HG03139 (cell line): ENCODE measurements around the gene GZMM.

Source experiments
- ATAC-seq: cut with Tn5 transposase; IDR thresholded peaks from one replicate; pipeline ENCODE4 v1.9.1; 2021; ENCODE audit not compliant: unreplicated experiment

Gene GZMM

DNA sequence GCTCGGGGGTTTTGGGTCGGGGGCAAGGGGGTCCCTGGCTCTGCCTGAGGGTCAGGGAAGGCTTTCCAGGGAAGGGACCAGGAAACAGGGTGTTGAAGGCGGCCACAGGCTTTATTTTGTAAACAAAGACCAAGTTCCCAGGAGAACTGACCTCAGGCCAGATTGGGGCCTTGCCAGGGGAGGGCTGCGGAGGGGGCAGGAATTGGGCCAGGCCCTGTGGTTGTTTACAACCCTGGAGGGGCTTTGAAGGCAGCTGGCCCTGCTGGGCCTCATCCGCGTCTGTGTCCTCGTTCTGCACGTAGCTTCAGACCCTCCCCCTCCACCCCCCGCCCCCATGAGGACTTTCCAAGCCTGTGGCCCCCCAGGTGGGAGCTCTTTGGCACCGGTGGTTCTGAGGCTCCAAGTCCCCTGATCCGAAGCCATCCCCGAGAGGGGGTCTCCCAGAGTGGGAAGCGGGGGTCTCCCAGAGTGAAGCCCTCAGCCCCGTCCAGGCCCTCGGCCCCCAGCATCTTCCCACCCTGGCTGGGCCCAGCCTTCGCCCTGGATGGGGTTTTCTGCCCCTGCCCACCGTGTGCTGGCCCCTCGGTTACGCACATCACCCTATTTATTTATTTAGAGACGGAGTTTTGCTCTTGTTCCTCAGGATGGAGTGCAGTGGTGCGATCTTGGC, 15.1 kb downstream of the GZMM start:
- no peak for ATAC-seq

DNA sequence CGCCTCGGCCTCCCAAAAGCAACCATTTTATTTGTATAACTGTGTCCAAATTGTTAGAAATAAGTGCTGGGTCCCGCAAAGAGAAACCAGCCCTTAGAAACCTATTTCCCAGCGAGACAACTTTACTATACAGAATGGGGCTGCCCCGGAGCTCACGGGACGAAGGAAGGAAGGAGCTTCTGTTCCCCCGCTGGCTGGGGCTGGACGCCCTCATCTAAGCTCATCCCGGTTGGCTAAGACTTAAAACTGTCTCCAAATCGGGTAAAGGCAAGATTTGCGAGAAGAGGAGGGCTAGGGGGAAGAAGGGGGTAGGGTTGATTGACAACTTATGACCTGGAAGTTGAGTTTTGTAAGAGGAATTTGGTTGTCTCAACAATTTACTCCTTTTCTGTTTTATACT, 16.3 kb downstream of the GZMM start:
- ATAC-seq = no peak

DNA sequence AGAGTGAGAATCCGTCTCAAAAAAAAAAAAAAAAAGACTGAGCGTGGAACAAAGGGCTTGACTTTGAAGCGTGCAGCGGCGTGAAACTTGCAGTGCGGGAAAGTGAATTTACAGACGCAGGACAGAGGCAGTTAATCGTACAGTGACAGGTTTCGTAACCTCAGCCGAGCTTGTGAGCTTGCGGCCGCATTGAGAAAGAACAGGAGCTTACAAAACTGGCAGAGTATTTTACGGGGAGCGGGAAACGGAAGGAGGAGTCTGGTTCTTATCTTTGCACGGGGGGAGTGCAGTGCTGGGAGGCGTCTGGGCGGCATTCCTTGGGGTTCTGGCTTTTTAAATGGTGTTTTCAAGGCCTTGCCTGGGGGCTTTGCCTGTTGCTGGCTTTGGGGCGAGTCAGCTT, 22.6 kb downstream of the GZMM start:
- ATAC-seq = no peak

DNA sequence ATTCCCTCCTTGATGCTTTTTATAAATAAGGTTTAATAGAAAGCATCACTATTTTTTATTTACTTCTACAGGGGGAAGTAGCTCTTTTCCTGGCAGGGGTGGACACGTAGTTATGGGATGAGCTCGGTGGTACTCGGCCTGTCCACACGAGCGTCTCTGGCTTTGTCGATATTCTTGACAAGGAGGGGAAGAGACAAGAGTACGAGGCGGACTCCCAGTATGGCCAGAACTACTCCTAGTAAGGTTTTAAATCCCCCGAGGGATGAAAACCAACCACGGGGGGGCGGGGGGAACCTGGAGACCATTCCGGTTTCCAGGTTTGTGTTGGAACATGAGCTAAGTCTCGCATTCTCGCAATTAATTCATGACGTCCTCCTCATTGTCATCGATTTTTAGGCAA, 23.0 kb downstream of the GZMM start:
- ATAC-seq = no peak

DNA sequence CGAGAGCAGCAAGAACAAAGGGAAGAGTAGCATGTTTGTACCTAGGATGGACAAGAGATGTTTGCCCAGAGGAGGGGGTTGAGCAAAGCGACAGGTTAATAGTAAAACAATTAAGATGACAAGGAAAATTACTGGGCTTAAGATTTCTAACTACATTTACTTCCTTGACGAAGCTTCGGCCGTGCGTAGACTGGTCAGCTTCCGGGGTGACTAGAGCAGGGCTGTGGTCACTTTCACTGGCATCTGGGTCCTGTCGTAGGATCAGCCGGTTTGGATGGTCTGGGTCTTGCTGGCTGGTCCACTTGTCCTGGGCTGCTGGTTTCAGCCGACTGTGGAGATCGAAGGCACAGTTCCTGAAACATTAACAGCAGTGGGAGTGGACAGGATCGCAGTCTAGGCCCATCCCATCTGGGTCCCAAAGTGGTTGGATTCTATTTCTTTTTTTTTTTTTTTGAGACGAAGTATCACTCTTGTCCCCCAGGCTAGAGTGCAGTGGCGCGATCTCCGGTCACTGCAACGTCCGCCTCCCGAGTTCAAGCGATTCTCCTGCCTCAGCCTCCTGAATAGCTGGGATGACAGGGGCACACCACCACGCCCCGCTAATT, 23.5 kb downstream of the GZMM start:
- ATAC-seq = no peak

DNA sequence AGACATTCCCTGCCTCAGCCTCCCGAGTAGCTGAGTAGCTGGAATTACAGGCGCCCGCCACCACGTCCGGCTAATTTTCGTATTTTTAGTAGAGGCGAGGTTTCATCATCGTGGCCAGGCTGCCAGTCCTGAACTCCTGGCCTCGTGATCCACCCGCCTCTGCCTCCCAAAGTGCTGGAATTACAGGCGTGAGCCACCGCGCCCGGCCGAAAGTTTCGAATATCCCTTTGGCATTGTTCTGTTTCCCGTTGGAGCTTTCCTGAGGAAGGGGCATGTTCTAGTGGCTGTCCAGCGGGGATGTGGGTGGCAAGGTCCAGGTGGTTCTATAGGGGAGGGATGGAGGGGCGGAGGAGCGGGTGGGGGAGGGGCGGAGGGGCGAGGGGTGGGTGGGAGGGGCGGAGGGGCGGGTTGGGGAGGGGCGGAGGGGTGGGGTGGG, 26.4 kb downstream of the GZMM start:
- no peak for ATAC-seq

DNA sequence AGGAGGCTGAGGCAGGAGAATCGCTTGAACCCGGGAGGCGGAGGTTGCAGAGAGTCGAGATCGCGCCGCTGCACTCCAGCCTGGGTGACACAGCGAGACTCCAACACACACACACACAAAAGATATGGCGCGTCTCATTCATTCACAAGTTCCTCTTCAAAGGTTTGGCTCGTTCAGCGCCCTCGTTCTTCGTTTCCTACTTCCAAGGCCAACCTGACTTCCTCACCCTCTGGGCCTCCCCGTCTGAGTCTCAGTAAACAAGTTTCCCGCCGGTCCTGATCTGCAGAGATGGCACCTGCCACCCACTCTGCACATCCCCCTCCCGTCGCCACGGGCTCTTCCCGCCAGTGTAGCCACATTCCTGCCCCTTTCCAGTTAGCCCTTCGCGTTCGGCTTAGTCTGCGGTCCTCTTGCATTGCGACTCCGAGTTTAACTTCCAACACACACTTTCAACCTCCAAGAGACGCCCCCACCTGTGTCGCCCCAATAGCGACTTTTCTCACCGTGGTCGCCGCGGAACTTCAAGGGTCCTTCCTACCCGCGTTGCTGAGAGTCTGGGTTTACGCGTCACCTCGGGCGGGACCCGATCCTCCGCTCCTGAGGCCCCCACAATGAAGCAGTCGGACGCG, 27.2 kb downstream of the GZMM start:
- no peak for ATAC-seq

DNA sequence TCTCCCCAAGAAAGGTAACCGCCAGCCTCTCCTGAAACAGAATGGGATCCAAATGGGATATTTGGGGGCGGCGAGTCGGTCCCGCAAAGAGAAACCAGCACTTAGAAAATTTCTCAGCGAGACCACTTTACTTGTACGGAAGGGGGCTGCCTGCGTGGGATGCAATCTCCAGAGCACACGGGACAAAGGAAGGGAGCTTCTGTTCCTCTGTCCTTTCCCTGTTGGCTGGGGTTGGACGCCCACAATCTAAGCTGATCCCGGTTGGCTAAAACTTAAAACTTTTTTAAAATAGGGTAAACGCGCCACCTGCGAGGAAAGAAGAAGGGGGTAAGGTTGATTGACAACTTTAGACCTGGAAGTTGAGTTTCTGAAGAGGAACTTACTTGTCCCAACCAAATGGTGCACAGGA, 27.7 kb downstream of the GZMM start:
- ATAC-seq = no peak

DNA sequence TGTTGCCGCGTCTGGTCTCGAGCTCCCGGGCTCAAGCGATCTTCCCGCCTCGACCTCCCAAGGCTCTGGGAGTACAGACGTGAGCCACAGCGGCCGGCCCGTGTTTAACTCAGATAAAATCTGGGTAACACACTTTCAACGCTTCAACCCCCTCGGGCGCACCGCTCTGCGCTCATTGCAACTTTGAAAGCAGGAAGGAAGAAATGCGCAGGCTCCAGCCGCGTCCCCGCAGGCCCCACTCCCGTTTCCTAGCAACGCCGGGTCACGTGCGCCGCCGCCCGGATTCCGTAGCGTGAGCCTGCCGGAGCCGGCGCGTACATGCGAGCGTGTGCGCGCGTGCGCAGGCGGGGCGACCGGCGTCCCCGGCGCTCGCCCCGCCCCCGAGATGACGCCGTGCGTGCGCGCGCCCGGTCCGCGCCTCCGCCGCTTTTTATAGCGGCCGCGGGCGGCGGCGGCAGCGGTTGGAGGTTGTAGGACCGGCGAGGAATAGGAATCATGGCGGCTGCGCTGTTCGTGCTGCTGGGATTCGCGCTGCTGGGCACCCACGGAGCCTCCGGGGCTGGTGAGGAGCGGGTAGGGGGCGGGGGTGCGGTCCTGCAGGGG, 28.4 kb downstream of the GZMM start, which contains the start of gene BSG:
BSG (plus strand) TSS at position 457 of the 603 bp plus-strand sequence; CDS start at position 496, 39 bp downstream.
- peak; percentile 72 for ATAC-seq

DNA sequence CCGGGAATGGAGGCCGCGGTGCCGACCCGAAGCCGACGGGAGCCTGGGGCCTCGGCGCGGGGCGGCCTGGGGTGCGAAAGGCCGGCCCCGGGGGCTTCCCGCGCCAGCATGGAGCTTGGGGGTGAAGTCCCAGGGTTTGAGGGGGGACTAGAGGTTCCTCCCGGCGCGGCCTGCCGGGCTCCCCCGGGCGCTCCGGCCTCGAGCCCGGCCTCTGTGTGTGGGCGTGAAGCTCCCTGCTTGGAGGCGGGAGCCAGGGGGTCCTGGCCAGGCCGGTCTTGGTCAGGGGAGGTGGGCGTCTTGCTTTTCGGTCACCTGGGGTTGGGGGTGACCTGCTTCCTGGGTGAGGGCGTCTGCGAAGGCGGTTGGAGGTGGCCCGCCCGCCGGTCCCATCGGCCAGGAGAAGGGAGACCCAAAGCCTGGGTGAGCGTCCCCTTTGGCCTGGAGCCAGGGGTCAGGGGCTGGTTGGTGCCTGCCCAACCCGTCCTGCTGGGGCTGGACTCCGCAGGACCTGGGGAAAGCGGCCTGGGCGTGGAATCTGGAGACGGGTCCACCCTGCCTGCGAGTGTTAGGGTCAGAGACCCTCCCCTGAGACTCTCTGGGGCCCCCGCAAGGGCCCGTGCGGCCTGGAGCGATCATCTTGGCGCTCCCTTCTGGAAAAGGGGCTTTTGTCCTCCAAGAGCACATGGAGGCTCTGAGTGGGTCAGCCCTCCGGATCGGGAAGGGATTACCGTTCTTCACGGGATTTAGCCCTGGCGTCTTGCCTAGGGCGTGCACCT, 29.1 kb downstream of the GZMM start:
- peak; percentile 18 for ATAC-seq

DNA sequence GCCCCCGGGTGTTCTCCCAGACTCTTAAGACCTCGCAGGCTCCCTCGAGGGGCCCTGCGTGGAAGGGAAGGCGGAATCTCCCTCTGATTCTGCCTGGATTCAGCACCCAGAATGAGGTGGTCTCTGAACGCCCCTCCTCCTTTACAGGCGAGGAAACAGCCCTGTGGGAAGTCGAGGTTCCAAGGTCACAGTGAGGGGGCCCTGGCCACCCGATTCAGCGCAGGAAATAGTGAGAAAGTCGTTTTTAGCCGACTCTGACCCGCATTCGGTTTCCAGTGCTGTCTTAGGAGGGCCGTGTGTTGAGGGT, 29.6 kb downstream of the GZMM start:
- no peak for ATAC-seq

DNA sequence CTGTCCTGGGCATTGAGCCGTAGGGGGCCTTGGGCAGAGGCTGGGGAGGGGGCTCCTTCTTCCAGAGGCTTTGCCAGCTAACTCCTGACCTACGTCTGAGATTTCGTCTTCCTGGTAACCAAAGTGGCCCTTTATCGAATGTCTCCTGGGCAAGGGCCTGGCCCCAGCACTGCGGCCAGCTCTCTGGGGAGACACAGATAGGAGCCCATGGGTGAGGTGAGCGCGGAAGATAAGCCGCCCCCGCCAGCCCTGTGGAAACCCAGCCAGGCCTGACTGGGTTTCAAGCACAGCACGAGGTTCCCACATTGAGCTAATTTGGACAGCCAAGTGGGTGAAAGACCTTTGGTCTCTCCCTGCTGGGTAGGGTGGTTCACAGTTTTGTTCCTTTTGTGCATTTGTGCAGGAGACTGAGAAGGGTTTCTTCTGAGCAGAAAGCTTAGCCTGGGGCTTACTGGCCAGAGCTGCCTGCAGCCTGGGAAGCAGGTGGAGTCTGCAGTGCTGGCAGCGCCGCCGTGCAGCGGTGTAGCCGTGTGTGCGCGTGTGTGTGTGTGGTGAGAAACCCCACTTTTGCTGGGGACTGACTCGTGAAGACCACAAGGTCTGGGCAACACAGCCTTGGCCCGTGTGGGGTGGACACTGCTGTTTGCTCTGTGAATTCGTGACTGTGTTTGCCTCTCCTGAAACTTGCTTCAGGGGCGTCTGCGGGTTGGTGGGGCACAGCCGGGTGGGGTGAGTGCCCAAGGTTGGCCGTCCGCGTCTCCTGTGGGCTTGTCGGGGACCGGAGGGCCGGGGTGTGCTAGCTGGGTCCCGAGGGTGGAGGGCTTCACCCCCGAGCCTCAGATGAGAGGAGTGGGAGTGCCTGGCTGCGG, 31.0 kb downstream of the GZMM start:
- no peak for ATAC-seq

DNA sequence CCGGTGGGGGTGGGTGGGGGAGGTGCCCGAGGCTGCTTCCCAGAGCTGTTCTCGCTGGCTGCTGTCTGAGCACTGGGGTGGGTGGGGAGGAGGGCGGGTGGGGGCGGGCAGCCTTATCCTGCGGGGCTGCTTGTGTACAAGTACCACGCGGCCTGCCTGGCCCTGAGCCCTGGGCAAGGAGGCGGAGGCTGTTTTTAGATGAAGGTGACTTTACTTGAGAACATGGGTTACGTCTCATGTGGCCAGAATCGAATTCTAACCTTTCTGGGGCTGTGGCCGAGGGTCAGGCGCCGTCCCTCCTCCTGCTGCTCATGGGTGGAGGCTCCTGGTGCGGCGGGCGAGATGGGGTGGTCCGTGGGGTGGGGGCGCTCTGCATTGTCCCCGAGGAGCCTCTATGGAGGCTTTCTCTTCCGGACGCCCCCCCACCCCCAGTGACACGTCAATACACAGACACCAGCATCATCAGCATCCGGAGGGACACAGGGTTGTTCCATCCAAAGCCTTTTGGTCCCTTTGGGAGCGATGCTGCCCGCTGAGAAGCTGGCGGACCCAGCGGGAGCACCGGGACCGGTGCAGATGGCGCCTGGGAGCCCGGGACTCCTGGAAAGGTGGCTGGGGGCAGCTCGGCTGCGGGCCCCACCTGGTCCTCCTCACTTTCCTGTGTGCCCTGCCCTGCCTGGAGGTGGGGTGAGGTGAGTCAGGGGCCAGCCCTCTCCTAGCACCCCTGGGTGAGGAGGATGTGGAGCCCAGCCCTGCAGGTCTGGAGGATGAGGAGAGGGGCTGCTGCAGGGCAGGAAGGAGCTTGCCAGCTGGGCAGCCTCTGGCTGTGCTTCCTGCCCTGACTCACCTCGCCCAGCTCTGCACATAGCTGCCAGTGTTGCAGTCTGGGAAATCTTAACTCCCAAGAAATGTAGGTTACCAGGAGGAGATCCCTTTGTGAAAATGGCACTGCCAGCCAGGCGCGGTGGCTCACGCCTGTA, 32.0 kb downstream of the GZMM start:
- ATAC-seq = no peak

DNA sequence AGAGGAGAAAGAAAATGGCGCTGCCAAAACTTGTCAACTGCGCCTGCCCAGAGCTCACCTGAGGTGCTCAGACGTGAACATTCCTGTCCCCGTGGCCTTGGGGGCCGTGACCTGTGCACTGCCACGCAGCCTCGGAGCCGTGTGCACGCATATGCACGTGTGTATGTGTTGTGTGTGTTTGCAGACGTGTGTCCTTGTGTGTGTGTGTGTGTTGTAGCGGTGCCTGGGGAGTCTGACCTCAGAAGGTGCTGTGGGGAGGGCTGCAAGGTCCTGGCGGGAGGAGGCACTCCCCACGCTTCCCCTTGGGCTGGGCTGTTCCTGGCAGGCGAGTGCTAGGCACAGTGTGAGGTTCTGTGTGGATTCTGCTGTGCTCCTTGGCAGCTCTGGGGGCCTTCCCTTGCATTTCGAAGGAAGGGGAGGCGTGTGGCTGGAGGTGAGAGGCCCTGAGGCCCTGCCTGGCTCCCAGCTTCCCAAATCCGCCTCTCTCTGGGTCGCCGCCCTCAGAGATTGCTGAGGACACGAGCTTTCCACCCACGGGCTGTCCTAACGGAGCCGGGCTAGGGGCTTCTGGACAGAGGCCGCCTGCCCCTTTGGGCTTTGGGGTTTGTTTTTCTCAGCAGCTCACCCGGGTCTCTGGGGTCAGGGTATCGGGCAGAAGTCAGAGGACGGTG, 33.0 kb downstream of the GZMM start:
- no peak for ATAC-seq

DNA sequence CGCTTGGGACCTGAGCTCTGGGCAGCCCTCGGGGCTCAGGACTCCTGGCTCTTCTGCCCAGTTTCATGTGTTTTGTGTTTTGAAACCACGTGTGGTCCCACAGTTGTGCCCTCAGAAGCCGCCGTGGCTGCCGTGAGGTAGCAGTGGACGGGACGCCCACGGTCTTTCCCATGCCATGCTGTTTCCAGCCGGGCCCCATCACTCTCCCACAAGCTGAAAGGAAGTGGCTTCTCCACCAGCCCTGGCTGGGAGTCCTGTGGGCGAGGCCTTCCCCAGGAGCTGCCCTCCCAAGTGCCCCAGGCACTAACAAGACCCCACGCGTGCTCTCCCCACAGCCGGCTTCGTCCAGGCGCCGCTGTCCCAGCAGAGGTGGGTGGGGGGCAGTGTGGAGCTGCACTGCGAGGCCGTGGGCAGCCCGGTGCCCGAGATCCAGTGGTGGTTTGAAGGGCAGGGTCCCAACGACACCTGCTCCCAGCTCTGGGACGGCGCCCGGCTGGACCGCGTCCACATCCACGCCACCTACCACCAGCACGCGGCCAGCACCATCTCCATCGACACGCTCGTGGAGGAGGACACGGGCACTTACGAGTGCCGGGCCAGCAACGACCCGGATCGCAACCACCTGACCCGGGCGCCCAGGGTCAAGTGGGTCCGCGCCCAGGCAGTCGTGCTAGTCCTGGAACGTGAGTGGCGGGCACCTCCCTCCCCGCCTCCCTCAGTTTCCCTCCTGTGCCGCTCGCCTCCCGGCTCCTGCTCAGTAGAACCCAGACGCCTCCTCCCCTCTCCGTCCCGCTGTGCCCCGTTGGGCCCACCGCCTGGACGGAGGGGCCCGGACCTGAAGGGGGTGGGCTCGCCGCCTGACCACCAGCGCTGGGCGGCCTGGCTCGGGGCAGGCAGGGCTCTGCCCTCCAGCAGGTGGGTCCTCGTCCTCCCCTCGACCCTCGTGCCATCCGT, 33.9 kb downstream of the GZMM start:
- no peak for ATAC-seq

DNA sequence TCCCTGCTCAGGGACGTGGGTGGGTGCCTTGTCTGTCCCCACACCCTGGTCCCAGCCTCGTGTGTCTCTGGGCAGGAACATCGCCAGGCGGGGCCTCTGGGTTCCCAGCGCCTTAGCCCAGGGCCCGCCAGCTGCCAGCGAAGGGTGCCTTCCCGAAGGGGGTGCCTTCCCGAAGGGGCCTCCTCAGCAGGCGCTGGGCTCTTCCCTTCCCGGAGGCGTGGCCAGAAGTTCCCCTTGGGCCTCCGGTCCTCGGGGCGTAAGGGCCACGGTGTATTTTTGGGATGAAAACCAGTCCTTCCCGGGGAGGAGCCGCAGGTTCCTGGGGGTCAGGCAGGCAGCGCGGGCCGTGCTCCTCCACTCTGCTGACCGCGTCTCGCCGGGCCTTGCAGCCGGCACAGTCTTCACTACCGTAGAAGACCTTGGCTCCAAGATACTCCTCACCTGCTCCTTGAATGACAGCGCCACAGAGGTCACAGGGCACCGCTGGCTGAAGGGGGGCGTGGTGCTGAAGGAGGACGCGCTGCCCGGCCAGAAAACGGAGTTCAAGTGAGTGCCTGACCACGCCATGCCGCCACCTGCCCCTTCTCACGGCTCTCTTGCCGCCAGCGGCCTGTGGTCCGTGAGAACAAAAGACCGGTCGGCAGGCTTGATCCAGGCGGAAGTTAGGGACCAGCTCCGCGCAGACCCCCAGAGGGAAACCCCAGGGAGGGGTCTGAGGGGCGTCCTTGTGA, 35.4 kb downstream of the GZMM start:
- ATAC-seq = no peak

DNA sequence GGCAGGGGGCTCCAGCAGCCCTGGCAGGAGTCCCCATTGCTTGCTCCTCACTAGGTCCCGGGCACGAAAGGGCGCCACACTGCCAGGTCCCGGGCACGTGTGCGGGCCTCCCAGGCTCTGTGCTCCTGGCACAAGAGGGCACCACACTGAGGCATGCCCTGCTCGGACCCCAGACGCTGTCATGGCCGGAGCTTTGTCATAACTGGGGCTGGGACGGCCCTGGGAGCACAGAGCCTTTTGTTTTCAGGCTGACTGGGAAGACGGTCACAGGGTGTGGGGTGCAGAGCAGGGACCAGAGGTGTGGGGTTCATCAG, 35.9 kb downstream of the GZMM start:
- ATAC-seq = no peak
